ENCODE measurements around the gene CLIP3. TPM values are rescaled to one million over a fixed set of nuclear protein-coding genes. Genes with fewer than 3 reads are reported as not detected.

Gene CLIP3
- total and polyA plus RNA-seq, 9 of the 15 experiments (the other 6 are each of a cell fraction or from before 2014, with no cell fraction given): 0.01 to 0.50 (median 0.15) TPM; not detected in 1

- TF ChIP-seq RBFOX2 (IDR thresholded peaks at IDR 0.05; ENCODE audit: low read depth, low read length) (no peak), PTBP1 (IDR thresholded peaks at IDR 0.05; ENCODE audit: low read depth, low read length) (no peak), RFX7 (CRISPR knock-in tag; IDR thresholded peaks at IDR 0.05) (no peak), CXXC5 (CRISPR knock-in tag; IDR thresholded peaks at IDR 0.05) (peak; percentile 94), HDAC1 (IDR thresholded peaks at IDR 0.05) (peak in 1 of 2 experiments; percentile 93; a peak in 2 of 4 replicates), FOXP1 (CRISPR knock-in tag; IDR thresholded peaks at IDR 0.05) (peak; percentile 79), ZNF561 (CRISPR knock-in tag; conservative IDR thresholded peaks at IDR 0.05) (no peak), ZNF655 (CRISPR knock-in tag; IDR thresholded peaks at IDR 0.05) (no peak), HSF4 (CRISPR knock-in tag; IDR thresholded peaks at IDR 0.05; ENCODE audit: borderline replicate concordance) (no peak), ZBTB5 (IDR thresholded peaks at IDR 0.05) (no peak), ETV5 (CRISPR knock-in tag; IDR thresholded peaks at IDR 0.05; ENCODE audit: low read depth) (peak; percentile 62; the same call in 1 of the 2 replicates), ZC3H11A (IDR thresholded peaks at IDR 0.05; ENCODE audit: low read depth, low read length) (no peak), TEAD2 (tag; IDR thresholded peaks at IDR 0.05) (no peak), POLR2G (IDR thresholded peaks at IDR 0.05; ENCODE audit: low read depth, low read length) (peak; percentile 64), ZNF431 (CRISPR knock-in tag; IDR thresholded peaks at IDR 0.05) (no peak; the same call in 1 of the 2 replicates), POU5F1 (IDR thresholded peaks at IDR 0.05; ENCODE audit: borderline replicate concordance, low read depth, low read length, partially characterized antibody) (no peak), ZFP91 (CRISPR knock-in tag; IDR thresholded peaks at IDR 0.05) (no peak), TCF7 (IDR thresholded peaks at IDR 0.05; ENCODE audit: borderline replicate concordance) (no peak), HMBOX1 (IDR thresholded peaks at IDR 0.05) (peak; percentile 40; the same call in 1 of the 2 replicates), YBX1 (IDR thresholded peaks at IDR 0.05) (no peak), COPS2 (conservative IDR thresholded peaks at IDR 0.05) (no peak), LARP7 (IDR thresholded peaks at IDR 0.05) (no peak), ZSCAN29 (IDR thresholded peaks at IDR 0.05) (no peak), MYBL2 (IDR thresholded peaks at IDR 0.05; ENCODE audit: low read depth) (no peak), MYBL2 (CRISPR knock-in tag; IDR thresholded peaks at IDR 0.05; ENCODE audit: borderline replicate concordance) (no peak), TGIF2 (CRISPR knock-in tag; IDR thresholded peaks at IDR 0.05) (no peak)
These were observed 21.6 kb upstream of the CLIP3 start, which contains the start of gene THAP8 (continued) for GRCh38 chr19:36054119-36054732.

All from K562 (cell line).